DOHH2 (cell line): ENCODE data around the gene KLF18.

Source experiments
- H3F3A ChIP-seq: fragments of 200-600 bp; sonication (generic), shearing (Covaris generic); 2 replicates; pipeline ENCODE4 v1.6.0; 2016; ENCODE audit warnings: antibody characterized with exemption, mild to moderate bottlenecking; ENCODE audit not compliant: control insufficient read depth, insufficient read depth
- H3K27ac ChIP-seq: fragments of 200-600 bp; sonication (generic); 2 replicates; pipeline ENCODE4 v1.5.1; 2014; ENCODE audit warnings: low read depth, mild to moderate bottlenecking, low read length, moderate library complexity
- H3K27me3 ChIP-seq: fragments of 200-600 bp; sonication (generic); 2 replicates; pipeline ENCODE4 v1.6.1; 2014; ENCODE audit warnings: mild to moderate bottlenecking, low read length, mixed read lengths; ENCODE audit not compliant: control insufficient read depth
- H3K36me3 ChIP-seq: fragments of 200-600 bp; sonication (generic); 2 replicates; pipeline ENCODE4 v1.6.1; 2014; ENCODE audit warnings: mild to moderate bottlenecking, low read length, moderate library complexity, mixed read lengths; ENCODE audit not compliant: control insufficient read depth
- H3K4me1 ChIP-seq: fragments of 200-600 bp; sonication (generic); 2 replicates; pipeline ENCODE4 v1.6.1; 2014; ENCODE audit warnings: mild to moderate bottlenecking, low read length, mixed read lengths; ENCODE audit not compliant: control insufficient read depth
- H3K4me2 ChIP-seq: fragments of 200-600 bp; sonication (generic); 2 replicates; pipeline ENCODE4 v1.6.0; 2014; ENCODE audit warnings: mild to moderate bottlenecking, low read length, moderate library complexity
- H3K4me3 ChIP-seq: fragments of 200-600 bp; sonication (generic); 2 replicates; pipeline ENCODE4 v1.5.1; 2014; ENCODE audit warnings: mild to moderate bottlenecking, low read length, mixed read lengths
- H3K79me2 ChIP-seq: fragments of 200-600 bp; sonication (generic); 2 replicates; pipeline ENCODE4 v1.6.1; 2014; ENCODE audit warnings: mild to moderate bottlenecking, low read length, mixed read lengths; ENCODE audit not compliant: control insufficient read depth
- H3K9me2 ChIP-seq: fragments of 200-600 bp; sonication (generic); replicated peaks from 2 replicates; pipeline ENCODE4 v1.6.1; 2014; ENCODE audit warnings: mild to moderate bottlenecking, low read length, mixed read lengths; ENCODE audit not compliant: control insufficient read depth
- H3K9me3 ChIP-seq: fragments of 200-600 bp; sonication (generic); 2 replicates; pipeline ENCODE4 v1.6.1; 2014; ENCODE audit warnings: antibody characterized with exemption, low read length, mixed read lengths; ENCODE audit not compliant: control insufficient read depth, insufficient read depth
- H4K20me1 ChIP-seq: fragments of 200-600 bp; sonication (generic); 2 replicates; pipeline ENCODE4 v1.6.0; 2014; ENCODE audit warnings: low read depth, mild to moderate bottlenecking, antibody characterized with exemption, low read length, moderate library complexity; ENCODE audit not compliant: control insufficient read depth, insufficient read depth
- CTCF ChIP-seq: fragments of 200-600 bp; sonication (generic); IDR thresholded peaks from one replicate; pipeline ENCODE4 v1.5.1; 2014; ENCODE audit warnings: antibody characterized with exemption, mild to moderate bottlenecking, low read depth, low read length; ENCODE audit not compliant: poor library complexity, severe bottlenecking
- EZH2phosphoT487 ChIP-seq: fragments of 200-600 bp; sonication (generic); IDR thresholded peaks from 2 replicates; pipeline ENCODE4 v1.6.1; 2017; ENCODE audit warnings: borderline replicate concordance, mild to moderate bottlenecking, antibody characterized with exemption, low read length, moderate library complexity, mixed read lengths

KLF18 gene

DNA sequence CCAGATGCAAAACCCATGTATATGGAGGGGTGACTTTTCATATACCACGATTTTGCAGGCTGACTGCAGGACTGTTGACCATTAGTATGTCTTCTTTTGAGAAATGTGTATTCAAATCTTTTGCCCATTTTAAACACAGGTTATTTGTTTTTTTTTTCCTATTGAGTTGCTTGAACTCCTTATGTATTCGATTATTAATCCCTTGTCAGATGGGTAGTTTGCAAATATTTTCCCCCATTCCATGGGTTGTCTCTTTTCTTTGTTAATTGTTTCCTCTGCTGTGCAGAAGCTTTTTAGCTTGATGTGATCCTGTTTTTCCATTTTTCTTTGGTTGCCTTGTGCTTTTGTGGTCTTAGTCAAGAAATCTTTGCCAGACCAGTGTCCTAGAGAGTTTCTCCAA, 47.4 kb downstream of the KLF18 start:
- Histone ChIP-seq H3K27me3 (peaks cover 10% of the 10 kb centered on the region), H4K20me1 (no peaks in the 10 kb centered on the region), H3K4me2 (no peak overlapping the region), H3K4me3 (no peak overlapping the region), H3K27ac (no peak overlapping the region), H3K9me3 (no peaks in the 10 kb centered on the region), H3K36me3 (no peaks in the 10 kb centered on the region), H3K9me2 (no peaks in the 10 kb centered on the region), H3F3A (no peaks in the 10 kb centered on the region), H3K4me1 (no peaks in the 10 kb centered on the region), H3K79me2 (no peaks in the 10 kb centered on the region)
- TF ChIP-seq EZH2phosphoT487 (no peak), CTCF (no peak)

- H3K9me2 ChIP-seq = no peaks in the 10 kb centered on the region
- H3F3A ChIP-seq = no peaks in the 10 kb centered on the region
- H3K9me3 ChIP-seq = no peaks in the 10 kb centered on the region
- H3K27ac ChIP-seq = no peak overlapping the region
- H3K36me3 ChIP-seq = no peaks in the 10 kb centered on the region
- H3K79me2 ChIP-seq = no peaks in the 10 kb centered on the region
- no peaks in the 10 kb centered on the region for H3K4me1 ChIP-seq
- no peak overlapping the region for H3K4me2 ChIP-seq
- no peak overlapping the region for H3K4me3 ChIP-seq
- TF ChIP-seq CTCF (no peak), EZH2phosphoT487 (no peak)
- H3K27me3 ChIP-seq = peaks cover 10% of the 10 kb centered on the region
- no peaks in the 10 kb centered on the region for H4K20me1 ChIP-seq
Measured at GRCh38 chr1:44090429-44091252, 50.8 kb downstream of the KLF18 start.

DNA sequence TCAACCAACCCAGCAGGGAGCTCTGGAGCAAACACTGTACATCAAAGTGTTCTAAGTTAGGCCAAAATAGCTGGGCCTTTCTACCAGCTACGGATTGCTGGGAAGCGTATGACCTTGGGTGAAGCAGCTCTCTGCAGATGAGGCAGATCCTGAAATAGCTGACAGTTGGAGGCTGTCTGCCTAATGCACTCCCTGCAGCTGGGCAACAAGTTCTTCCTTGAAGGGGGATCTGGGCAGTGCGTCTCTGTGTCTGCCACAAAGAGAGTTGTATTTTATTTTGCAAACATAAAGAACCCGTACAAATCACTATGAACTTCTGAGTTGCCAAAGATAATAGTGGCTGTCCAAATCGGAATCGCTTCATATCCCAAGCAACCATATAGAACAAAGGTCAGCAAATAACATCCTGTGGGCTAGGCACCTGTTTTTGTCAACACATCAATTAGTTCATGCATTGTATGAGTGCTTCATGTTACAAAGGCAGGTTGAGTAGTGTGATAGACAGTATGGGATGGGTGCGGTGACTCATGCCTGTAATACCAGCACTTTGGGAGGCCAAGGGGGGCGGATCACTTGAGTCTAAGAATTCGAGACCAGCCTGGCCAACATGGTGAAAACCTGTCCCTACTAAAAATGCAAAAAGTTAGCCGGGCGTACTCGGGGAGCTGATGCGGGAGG, 51.9 kb downstream of the KLF18 start:
- Histone ChIP-seq H3K4me3 (no peak overlapping the region), H3K4me2 (no peak overlapping the region), H3F3A (no peaks in the 10 kb centered on the region), H3K9me2 (no peaks in the 10 kb centered on the region), H3K27me3 (peaks cover 10% of the 10 kb centered on the region), H3K9me3 (no peaks in the 10 kb centered on the region), H3K79me2 (no peaks in the 10 kb centered on the region), H3K4me1 (no peaks in the 10 kb centered on the region), H4K20me1 (no peaks in the 10 kb centered on the region), H3K27ac (no peak overlapping the region), H3K36me3 (no peaks in the 10 kb centered on the region)
- TF ChIP-seq CTCF = no peak
- TF ChIP-seq EZH2phosphoT487 = no peak
